Neural cell (in vitro differentiated cells): ENCODE measurements around the gene SPATA2L.

Experiments
- CTCF ChIP-seq: fragments of 450-650 bp; IDR thresholded peaks from 2 replicates; pipeline ENCODE4 v1.5.1; 2014; ENCODE audit warnings: antibody characterized with exemption, mild to moderate bottlenecking, moderate library complexity; ENCODE audit not compliant: poor library complexity, severe bottlenecking
- EP300 ChIP-seq: fragments of 450-650 bp; conservative IDR thresholded peaks from 2 replicates; pipeline ENCODE4 v1.6.1; 2014; ENCODE audit warnings: antibody characterized with exemption, mild to moderate bottlenecking, moderate library complexity; ENCODE audit not compliant: poor library complexity, severe bottlenecking
- EZH2 ChIP-seq: fragments of 200-600, 300-800 bp; shearing (Covaris generic), sonication (generic); IDR thresholded peaks from 2 replicates; pipeline ENCODE4 v1.6.1; 2014; ENCODE audit warnings: antibody characterized with exemption, low read length, borderline replicate concordance, mild to moderate bottlenecking; ENCODE audit not compliant: insufficient read depth, poor library complexity, severe bottlenecking
- MXI1 ChIP-seq: fragments of 450-650 bp; conservative IDR thresholded peaks from 2 replicates; pipeline ENCODE4 v1.6.1; 2014; ENCODE audit warnings: antibody characterized with exemption, mild to moderate bottlenecking; ENCODE audit not compliant: poor library complexity, severe bottlenecking
- POLR2AphosphoS5 ChIP-seq: IDR thresholded peaks from 2 replicates; pipeline ENCODE4 v1.6.1; 2012
- RAD21 ChIP-seq: fragments of 450-650 bp; conservative IDR thresholded peaks from 2 replicates; pipeline ENCODE4 v1.6.1; 2014; ENCODE audit warnings: antibody characterized with exemption, mild to moderate bottlenecking, moderate library complexity
- SMC3 ChIP-seq: fragments of 450-650 bp; conservative IDR thresholded peaks from 2 replicates; pipeline ENCODE4 v1.6.1; 2014; ENCODE audit warnings: antibody characterized with exemption, mild to moderate bottlenecking, moderate library complexity; ENCODE audit not compliant: poor library complexity
- TAF1 ChIP-seq: IDR thresholded peaks from 2 replicates; pipeline ENCODE4 v1.6.1; 2012; ENCODE audit warnings: low read depth

GRCh38 chr16:89672177-89672941 is 29.1 kb downstream of the SPATA2L start:
- TF ChIP-seq CTCF (no peak), EZH2 (no peak), EP300 (no peak), POLR2AphosphoS5 (no peak), SMC3 (no peak), MXI1 (no peak), TAF1 (no peak), RAD21 (no peak)
